Epithelial cell of proximal tubule (primary cell): ENCODE data around the gene AP3B2. TPM values are rescaled to one million over a fixed set of nuclear protein-coding genes. Genes with fewer than 3 reads are reported as not detected.

Experiments
- DNase-seq: peaks from one replicate; pipeline ENCODE4 v3.0.0-alpha.2; 2011; ENCODE audit warnings: low read depth
- H3K4me3 ChIP-seq: 2 replicates; pipeline ENCODE4 v1.5.1; 2011; ENCODE audit warnings: low read depth, mild to moderate bottlenecking, low read length
- CTCF ChIP-seq: conservative IDR thresholded peaks from 2 replicates; pipeline ENCODE4 v1.5.1; 2012; ENCODE audit warnings: low read depth, mild to moderate bottlenecking, low read length
- total RNA-seq: library from RNA; depleted of rRNA; stranded (reverse); fragments of >200 nt; gene quantifications from 2 replicates; pipeline ENCODE4 v1.2.3, GENCODE V29; 2015

AP3B2 gene
- under 0.01 and 0.07 TPM in 2 replicates for total RNA-seq

- no peak for TF ChIP-seq CTCF
- peak within 1 kb of the TSS; percentile 79 for H3K4me3 ChIP-seq
- DNase-seq, result peak; percentile 1
Observed at GRCh38 chr15:82709421-82710207, at the start of gene AP3B2. AP3B2 (minus strand) TSS chr15:82709875; CDS start chr15:82709706, 169 bp downstream.

GRCh38 chr15:82751308-82751707 lies 41.6 kb upstream of the AP3B2 start:
- peak overlapping the region; percentile 69 for H3K4me3 ChIP-seq
- no peak for DNase-seq
- TF ChIP-seq CTCF, result no peak

- DNase-seq, result no peak
- peak overlapping the region; percentile 69 for H3K4me3 ChIP-seq
- peak; percentile 22 for TF ChIP-seq CTCF
Observed at GRCh38 chr15:82750831-82751180, 41.1 kb upstream of the AP3B2 start.

- peak overlapping the region; percentile 69 for H3K4me3 ChIP-seq
- peak; percentile 80 for DNase-seq
- TF ChIP-seq CTCF, result no peak
Observed at GRCh38 chr15:82749951-82750830, 40.5 kb upstream of the AP3B2 start.

- DNase-seq, result no peak
- TF ChIP-seq CTCF, result no peak
- H3K4me3 ChIP-seq, result no peak overlapping the region
Observed at GRCh38 chr15:82748315-82748714, 38.6 kb upstream of the AP3B2 start.

- no peak for DNase-seq
- no peak overlapping the region for H3K4me3 ChIP-seq
- no peak for TF ChIP-seq CTCF
Observed at GRCh38 chr15:82743810-82744209, 34.1 kb upstream of the AP3B2 start.
